Gastrocnemius medialis (tissue), 4 donors: ENCODE results near the gene TIGD2.

Source experiments
- POLR2A ChIP-seq, 2 donors: fragments of 450-650 bp; IDR thresholded peaks; one replicate each; pipeline ENCODE4 v1.6.1; 2017; ENCODE audit warnings: antibody characterized with exemption in 2 of 2, mild to moderate bottlenecking in 2 of 2, moderate library complexity in 2 of 2
- TF ChIP-seq, protein P1 (sequence below), 5 experiments: fragments of 450-650 bp in 3 of 5; fragments of 200-600 bp in 2 of 5; sonication (generic) in 2 of 5; IDR thresholded peaks in 4 of 5; conservative IDR thresholded peaks in 1 of 5; 1 replicate in 4 of 5; 2 replicates in 1 of 5; pipeline ENCODE4 v1.5.1; 2016 to 2019; ENCODE audit warnings: antibody characterized with exemption in 5 of 5, mild to moderate bottlenecking in 3 of 5, moderate library complexity in 3 of 5

DNA sequence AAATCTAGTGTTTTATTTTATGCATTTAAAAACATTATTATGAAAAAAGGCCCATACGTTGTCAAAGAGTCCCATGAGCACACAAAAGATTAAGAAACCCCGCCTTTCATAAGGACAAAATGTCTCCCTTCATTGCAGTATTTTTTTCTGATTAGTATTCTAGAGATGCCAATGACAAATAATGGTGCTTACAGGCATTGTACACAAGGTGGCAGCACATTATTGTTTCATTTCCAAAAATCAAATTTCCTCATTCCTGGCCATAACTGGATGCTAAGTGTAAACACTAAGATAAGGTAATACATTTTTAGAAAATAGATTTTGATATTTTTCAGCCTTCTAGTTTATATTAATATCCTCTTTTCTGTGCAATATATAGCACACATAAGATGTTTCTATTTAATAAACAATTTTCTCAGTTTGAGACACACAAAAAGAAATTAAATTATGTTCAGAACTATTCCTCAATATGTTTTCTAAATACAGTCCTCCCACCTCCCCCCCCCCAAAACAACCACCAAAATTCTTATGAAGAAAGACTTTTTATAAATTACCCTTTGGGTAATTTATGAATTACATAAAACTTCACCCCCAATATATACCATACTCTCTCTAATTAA lies 47.7 kb downstream of the TIGD2 start:
- TF ChIP-seq, protein P1, sequence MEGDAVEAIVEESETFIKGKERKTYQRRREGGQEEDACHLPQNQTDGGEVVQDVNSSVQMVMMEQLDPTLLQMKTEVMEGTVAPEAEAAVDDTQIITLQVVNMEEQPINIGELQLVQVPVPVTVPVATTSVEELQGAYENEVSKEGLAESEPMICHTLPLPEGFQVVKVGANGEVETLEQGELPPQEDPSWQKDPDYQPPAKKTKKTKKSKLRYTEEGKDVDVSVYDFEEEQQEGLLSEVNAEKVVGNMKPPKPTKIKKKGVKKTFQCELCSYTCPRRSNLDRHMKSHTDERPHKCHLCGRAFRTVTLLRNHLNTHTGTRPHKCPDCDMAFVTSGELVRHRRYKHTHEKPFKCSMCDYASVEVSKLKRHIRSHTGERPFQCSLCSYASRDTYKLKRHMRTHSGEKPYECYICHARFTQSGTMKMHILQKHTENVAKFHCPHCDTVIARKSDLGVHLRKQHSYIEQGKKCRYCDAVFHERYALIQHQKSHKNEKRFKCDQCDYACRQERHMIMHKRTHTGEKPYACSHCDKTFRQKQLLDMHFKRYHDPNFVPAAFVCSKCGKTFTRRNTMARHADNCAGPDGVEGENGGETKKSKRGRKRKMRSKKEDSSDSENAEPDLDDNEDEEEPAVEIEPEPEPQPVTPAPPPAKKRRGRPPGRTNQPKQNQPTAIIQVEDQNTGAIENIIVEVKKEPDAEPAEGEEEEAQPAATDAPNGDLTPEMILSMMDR (IDR thresholded peaks at IDR 0.05 in 4 of 5, conservative IDR thresholded peaks at IDR 0.05 in 1 of 5), result peak; percentile 20 to 65 (median 34)
- no peak for TF ChIP-seq POLR2A (IDR thresholded peaks at IDR 0.05)
